ENCODE results near the gene FBXW8. TPM values are rescaled to one million over a fixed set of nuclear protein-coding genes. Genes with fewer than 3 reads are reported as not detected.

FBXW8 gene
- polyA plus RNA-seq, 6 donors from 2014 or later: 7.4 to 15.3 (median 10.9) TPM

DNA sequence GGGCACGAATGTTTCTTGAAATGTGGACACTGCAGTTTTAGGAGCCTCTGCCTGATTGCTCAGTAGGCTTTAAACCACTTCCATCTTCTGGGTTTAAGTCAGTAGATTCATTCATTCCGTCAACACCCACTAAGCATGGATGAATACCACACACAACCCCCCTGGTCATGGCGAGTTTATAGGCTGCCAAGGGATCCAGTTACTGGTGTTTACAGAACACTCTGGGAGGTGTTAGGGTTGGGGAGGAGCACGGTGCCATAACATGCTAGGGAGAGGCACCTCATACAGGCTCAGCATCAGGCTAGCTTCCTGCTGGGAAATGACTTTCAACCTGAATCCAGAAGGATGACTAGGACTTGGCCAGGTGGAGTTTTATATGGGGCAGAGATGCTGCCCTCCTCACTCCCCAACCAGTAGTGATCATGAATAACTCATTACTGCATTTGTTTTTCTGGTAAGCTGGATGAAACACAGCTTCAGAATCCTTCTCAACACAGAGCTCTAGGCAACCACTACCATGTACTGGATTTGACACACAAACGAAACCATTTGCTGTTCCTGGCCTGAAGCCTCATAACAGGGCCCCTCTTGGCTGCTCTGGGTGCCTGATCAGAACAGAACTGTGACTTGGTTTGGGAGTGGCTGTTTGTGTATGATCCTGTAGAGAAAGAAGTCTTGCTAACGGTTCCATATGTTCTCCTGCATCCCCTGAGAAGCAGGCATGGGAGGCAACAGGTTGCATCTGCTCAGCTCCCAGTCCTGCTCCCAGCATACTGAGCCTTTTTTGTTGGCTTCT is 47.9 kb downstream of the FBXW8 start:
- Mint-ChIP-seq H3K4me3 (no peak overlapping the region), H3K27me3 (no peaks in the 10 kb centered on the region), H3K36me3 (peaks cover 0 to 3% of the 10 kb centered on the region in 2 donors), H3K4me1 (peaks cover 18 to 44% (median 25%) of the 10 kb centered on the region in 3 donors), H3K27ac (peak overlapping the region in 1 of 6 donors; percentile 42), H3K9me3 (no peaks in the 10 kb centered on the region)
- DNase-seq (no peak), ATAC-seq (ENCODE audit: low read depth in 2 of 2) (no peak)

DNA sequence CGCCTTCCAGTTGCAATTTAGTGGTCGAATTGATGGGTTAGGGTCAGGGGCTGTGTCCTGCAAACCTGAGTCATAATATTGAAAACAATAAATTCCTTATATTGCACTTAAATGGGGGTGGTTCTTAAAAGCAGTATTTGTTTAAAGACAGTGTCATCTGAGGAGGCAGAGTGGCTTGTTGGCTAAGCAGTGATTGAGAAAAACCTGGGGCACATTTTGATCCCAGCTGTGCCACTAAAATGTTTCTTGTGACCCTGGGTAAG is 48.4 kb downstream of the FBXW8 start:
- DNase-seq (no peak), ATAC-seq (ENCODE audit: low read depth in 2 of 2) (no peak)
- Mint-ChIP-seq H3K36me3 (peaks cover 0 to 3% of the 10 kb centered on the region in 2 donors), H3K4me1 (peaks cover 18 to 44% (median 25%) of the 10 kb centered on the region in 3 donors), H3K27me3 (no peaks in the 10 kb centered on the region), H3K27ac (peak overlapping the region in 3 of 6 donors; percentile 21 to 49 (median 42)), H3K9me3 (no peaks in the 10 kb centered on the region), H3K4me3 (no peak overlapping the region)

DNA sequence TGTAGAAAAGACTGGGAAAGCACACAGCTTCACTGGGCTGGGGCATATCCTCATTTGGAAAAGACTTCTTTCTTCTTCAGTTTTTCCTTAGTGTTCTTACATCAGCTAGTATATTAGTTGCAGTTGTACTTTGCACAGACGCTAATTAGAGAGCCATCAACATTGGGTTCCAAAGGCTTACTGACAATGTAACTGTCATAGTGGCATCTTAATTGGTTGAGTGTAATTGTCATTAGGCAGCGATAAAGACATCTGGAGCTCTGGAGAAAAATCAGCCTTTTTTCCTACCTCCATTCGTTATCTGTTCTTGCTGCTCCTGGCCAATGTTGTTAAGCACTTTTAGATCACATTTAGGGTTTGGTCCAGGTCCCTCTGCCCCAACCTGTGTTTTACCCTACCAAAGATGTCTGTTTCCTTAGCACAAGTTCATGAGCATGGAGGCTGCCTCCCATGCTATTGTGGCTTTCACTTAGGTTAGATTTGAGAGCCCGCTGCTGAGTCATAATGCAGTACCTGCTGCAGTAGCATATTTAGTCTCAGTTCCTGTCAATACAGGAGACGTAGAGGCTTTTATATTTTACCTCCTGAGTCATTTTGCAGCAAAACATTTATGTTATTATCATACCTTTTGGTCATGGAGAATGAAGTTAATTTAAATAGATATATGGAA is 49.2 kb downstream of the FBXW8 start:
- H3K27ac Mint-ChIP-seq: peak overlapping the region in 2 of 6 donors; percentile 74 to 80
- ATAC-seq (ENCODE audit: low read depth in 2 of 2) (no peak), DNase-seq (no peak)
- H3K4me3 Mint-ChIP-seq: no peak overlapping the region
- peaks cover 18 to 38% (median 25%) of the 10 kb centered on the region in 3 donors for H3K4me1 Mint-ChIP-seq
- no peaks in the 10 kb centered on the region for H3K9me3 Mint-ChIP-seq
- peaks cover 3 to 6% of the 10 kb centered on the region in 2 donors for H3K36me3 Mint-ChIP-seq
- no peaks in the 10 kb centered on the region for H3K27me3 Mint-ChIP-seq

DNA sequence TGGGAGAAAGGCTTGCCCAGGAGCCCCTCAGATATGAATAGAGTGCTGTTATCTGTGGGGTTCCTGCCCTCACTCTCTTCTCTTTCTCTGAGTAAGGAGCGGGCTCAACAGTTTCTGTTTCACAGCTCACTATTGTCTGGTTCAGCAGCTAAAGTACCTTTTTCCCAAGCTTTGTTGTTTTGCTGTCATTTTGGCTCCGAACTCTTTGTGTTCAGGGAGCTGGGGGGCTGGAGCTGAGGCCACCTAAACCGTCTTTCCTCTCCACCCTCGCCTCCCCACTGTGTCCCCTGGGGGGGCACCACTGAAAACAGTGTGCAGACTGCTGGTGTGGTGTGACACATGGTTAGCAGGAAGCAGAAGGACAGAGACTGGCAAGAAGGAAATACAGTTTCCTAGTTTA is 51.4 kb downstream of the FBXW8 start:
- H3K4me1 Mint-ChIP-seq: peaks cover 18 to 30% (median 25%) of the 10 kb centered on the region in 3 donors
- peak overlapping the region in 2 of 8 donors; percentile 12 to 76 for H3K4me3 Mint-ChIP-seq
- H3K36me3 Mint-ChIP-seq: peaks cover 8 to 9% of the 10 kb centered on the region in 2 donors
- H3K27ac Mint-ChIP-seq: peak overlapping the region in 4 of 6 donors; percentile 11 to 79 (median 46)
- H3K9me3 Mint-ChIP-seq: no peaks in the 10 kb centered on the region
- DNase-seq (no peak), ATAC-seq (ENCODE audit: low read depth in 2 of 2) (peak in 1 of 2 donors; percentile 35)
- no peaks in the 10 kb centered on the region for H3K27me3 Mint-ChIP-seq

DNA sequence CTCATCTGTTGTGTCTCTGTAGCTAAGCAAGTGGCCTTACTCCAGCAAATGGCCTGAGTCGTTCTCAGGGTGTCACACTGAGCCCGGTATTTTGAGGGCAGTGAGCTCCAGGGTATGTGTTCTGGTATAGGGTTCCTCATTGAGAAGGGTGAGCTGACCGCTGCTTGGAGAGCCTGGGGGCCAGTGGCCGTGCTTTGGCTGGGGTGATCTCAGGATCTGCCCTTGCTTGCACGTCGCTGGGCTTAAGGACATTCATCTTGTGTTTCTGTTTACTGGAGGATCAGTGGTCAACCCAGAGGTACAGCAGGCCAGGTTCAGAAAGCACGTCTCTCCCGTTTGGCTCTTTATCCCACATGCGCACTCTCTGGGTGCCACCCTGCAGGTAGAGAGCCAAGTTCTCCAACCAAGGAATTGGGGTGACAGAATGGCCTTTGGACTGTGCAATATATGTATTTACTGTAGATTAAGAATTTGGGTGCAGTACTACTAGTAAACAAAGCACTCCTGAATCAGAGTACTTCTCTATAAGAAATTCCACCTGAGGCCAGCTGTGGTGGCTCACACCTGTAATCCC is 52.1 kb downstream of the FBXW8 start:
- Mint-ChIP-seq H3K36me3 (peaks cover 9 to 15% of the 10 kb centered on the region in 2 donors), H3K27me3 (no peaks in the 10 kb centered on the region), H3K4me3 (peak overlapping the region in 1 of 8 donors; percentile 50), H3K4me1 (peaks cover 18 to 30% (median 25%) of the 10 kb centered on the region in 3 donors), H3K9me3 (no peaks in the 10 kb centered on the region), H3K27ac (peak overlapping the region in 4 of 6 donors; percentile 2 to 62 (median 40))
- DNase-seq (no peak), ATAC-seq (ENCODE audit: low read depth in 2 of 2) (no peak)

DNA sequence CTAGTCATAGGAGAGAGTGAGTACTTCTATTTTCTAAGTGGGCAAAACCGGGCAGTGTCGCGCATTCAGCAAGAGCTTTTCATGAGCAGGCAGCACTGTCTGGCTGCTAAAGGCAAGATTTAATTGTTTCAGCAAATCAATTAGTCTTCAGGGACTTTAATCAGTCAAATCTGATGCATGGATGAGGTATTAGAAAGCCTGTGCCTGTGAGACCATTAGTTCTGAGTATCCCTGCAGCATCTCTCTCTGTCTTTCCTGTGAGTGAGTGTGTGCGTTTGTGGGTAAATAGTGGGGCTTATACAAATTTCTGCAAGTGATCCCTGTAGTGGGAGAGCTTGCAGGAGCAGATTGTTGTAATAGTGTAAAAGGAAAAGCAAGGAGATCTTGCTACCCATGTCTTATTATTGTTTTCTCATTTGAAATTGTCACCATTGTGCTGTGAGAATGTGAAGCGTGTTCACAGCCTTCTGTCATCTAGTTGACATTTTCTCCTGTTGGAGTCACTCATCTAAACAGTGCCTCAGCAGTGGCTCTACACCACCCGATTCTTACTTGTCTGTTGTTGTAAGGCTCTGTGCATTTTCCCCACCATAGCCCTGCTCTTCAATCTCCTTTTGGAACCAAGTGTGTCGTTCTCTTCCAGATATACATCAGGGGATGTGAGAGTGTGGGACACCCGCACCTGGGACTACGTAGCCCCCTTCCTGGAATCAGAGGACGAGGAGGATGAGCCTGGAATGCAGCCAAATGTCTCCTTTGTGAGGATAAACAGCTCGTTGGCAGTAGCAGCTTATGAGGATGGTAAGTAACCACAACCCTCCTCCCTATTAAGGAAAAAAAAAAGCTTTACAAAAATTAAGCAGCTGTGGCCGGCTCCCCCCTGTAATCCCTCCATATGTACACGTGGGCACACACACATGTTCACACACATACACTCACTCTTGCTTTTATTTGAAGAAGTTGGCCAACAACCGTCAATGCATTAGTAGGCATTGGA is 53.6 kb downstream of the FBXW8 start:
- no peaks in the 10 kb centered on the region for H3K9me3 Mint-ChIP-seq
- H3K27me3 Mint-ChIP-seq: no peaks in the 10 kb centered on the region
- H3K27ac Mint-ChIP-seq: peak overlapping the region in 3 of 6 donors; percentile 45 to 83 (median 56)
- no peak overlapping the region for H3K4me3 Mint-ChIP-seq
- no peak for DNase-seq
- no peak for ATAC-seq (ENCODE audit: low read depth in 2 of 2)
- H3K36me3 Mint-ChIP-seq: peaks cover 6 to 15% of the 10 kb centered on the region in 2 donors
- H3K4me1 Mint-ChIP-seq: peaks cover 18 to 30% (median 25%) of the 10 kb centered on the region in 3 donors

DNA sequence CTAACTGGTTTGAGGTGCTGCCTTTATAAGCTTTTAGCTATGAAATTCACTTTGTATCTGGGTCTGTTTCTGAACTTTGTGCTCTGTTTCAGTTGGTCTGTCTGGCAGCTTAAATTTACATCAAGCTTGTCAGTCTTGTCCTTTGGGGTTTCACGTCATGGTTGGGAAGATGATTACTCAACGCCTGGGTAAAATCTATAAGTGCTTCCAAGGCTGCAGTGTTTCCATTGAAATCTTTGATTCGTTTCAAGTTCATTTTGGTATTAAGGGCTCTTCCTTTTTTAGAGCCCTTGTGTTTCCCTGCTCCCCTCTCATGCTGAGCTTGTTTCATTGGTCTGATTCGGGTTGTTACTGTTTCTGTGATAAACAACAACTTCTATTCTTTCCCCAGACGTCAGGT is 58.2 kb downstream of the FBXW8 start:
- Mint-ChIP-seq H3K27me3 (no peaks in the 10 kb centered on the region), H3K4me3 (no peak overlapping the region), H3K27ac (peak overlapping the region in 1 of 6 donors; percentile 15), H3K4me1 (peaks cover 8 to 15% (median 14%) of the 10 kb centered on the region in 3 donors), H3K36me3 (peaks cover 27 to 34% of the 10 kb centered on the region in 2 donors), H3K9me3 (no peaks in the 10 kb centered on the region)
- DNase-seq (no peak), ATAC-seq (ENCODE audit: low read depth in 2 of 2) (no peak)

DNA sequence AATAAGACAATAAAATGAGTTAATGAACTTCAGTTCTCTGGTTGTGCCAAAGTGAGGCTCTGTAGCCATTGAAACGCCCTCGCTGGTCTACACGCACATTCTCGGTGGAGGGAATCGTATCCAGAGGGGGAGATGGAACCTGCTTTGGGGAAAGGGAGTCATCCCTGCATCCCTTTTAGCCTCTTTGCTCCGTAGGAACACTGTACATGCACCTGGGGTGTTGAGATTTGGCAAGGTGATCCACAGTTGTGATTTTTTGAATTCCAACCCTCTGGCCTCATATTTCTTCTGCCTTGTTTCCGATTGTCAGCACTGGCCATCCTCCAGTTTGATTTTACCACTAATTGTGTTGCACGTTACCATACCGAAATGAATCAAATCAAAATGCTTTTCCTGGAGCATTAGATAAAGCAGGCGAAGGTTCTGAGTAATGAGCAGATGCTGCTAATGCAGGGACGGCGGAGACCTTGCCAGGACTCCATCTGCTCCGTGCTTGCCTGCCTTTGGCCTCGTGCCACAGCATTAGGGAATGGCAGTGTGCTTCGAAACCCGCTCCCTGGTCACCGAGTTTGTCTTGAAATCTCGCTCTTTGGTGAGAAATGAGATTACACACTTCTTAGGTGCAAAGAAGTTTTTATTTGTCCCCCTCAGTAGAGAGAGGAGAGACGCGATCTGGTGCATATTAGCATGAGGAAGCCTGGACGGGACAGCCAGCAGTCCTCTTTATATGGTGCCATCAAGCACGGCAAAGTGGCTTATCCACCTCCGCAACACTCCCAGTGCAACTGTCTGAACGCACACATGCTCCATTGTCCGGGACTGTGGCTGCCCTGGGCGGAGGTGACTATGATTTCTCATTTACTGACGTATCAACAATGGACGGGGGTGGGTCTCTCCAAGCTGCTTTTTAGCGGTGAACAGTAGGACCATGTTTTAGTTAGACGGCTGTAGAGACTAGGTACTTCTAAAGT is 59.1 kb downstream of the FBXW8 start:
- H3K27me3 Mint-ChIP-seq: no peaks in the 10 kb centered on the region
- no peak for ATAC-seq (ENCODE audit: low read depth in 2 of 2)
- no peak for DNase-seq
- H3K4me1 Mint-ChIP-seq: peaks cover 8 to 15% (median 14%) of the 10 kb centered on the region in 3 donors
- H3K9me3 Mint-ChIP-seq: no peaks in the 10 kb centered on the region
- no peak overlapping the region for H3K27ac Mint-ChIP-seq
- peak overlapping the region in 1 of 8 donors; percentile 25 for H3K4me3 Mint-ChIP-seq
- peaks cover 29 to 32% of the 10 kb centered on the region in 2 donors for H3K36me3 Mint-ChIP-seq

DNA sequence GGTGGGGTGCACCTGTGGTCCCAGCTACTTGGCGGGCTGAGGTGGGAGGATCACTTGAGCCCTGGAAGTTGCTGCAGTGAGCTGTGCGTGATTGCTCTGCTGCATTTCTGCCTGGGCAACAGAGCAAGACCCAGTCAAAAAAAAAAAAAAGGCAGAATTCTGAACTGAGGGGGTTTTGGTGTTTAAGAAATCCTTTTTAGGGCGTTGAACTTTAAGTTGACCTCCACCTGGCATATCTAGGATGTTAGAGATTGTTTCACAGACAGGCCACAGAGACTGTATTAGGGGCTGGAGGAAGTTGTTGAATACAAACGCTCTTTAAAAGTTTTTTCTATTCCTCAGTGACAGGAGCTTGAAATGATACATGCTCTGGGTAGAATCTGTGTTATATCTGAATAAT is 60.5 kb downstream of the FBXW8 start:
- ATAC-seq (ENCODE audit: low read depth in 2 of 2) (peak; percentile 56 to 76), DNase-seq (no peak)
- H3K36me3 Mint-ChIP-seq: peaks cover 26 to 30% of the 10 kb centered on the region in 2 donors
- H3K4me3 Mint-ChIP-seq: no peak overlapping the region
- no peaks in the 10 kb centered on the region for H3K27me3 Mint-ChIP-seq
- peak overlapping the region in 2 of 6 donors; percentile 32 to 66 for H3K27ac Mint-ChIP-seq
- no peaks in the 10 kb centered on the region for H3K9me3 Mint-ChIP-seq
- H3K4me1 Mint-ChIP-seq: peaks cover 10 to 15% (median 14%) of the 10 kb centered on the region in 3 donors

DNA sequence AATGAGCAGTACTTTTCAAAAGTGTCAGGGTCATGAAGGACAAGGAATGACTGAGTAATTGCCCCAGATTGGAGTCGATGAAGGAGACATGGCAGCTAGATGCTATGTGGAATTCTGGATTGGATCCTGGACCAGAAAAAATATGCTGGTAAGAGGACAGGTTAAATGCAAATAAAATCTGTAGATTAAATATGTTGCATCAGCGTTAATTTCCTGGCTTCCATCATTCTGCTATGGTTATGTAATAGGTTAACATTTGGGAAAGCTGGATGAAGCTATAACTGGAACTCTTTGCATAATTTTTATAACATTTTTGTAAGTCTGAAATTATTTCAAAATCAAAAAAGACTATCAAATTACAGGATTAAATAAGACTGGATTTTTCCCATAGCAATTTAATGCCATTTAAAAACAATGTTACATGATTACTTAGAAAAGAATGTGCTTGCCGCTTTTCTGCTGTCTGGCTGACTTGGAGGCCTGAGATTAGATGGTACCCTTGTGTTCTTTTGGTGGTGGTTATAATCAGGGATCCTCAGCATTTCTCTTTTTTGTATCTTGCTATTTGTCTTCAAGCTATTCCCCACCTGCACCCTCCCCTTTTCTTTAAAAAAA is 65.1 kb downstream of the FBXW8 start:
- peak overlapping the region in 1 of 6 donors; percentile 39 for H3K27ac Mint-ChIP-seq
- no peaks in the 10 kb centered on the region for H3K27me3 Mint-ChIP-seq
- H3K4me3 Mint-ChIP-seq: no peak overlapping the region
- no peaks in the 10 kb centered on the region for H3K9me3 Mint-ChIP-seq
- ATAC-seq (ENCODE audit: low read depth in 2 of 2): no peak
- no peak for DNase-seq
- H3K36me3 Mint-ChIP-seq: peaks cover 17 to 18% of the 10 kb centered on the region in 2 donors
- H3K4me1 Mint-ChIP-seq: peaks cover 22 to 35% (median 27%) of the 10 kb centered on the region in 3 donors

DNA sequence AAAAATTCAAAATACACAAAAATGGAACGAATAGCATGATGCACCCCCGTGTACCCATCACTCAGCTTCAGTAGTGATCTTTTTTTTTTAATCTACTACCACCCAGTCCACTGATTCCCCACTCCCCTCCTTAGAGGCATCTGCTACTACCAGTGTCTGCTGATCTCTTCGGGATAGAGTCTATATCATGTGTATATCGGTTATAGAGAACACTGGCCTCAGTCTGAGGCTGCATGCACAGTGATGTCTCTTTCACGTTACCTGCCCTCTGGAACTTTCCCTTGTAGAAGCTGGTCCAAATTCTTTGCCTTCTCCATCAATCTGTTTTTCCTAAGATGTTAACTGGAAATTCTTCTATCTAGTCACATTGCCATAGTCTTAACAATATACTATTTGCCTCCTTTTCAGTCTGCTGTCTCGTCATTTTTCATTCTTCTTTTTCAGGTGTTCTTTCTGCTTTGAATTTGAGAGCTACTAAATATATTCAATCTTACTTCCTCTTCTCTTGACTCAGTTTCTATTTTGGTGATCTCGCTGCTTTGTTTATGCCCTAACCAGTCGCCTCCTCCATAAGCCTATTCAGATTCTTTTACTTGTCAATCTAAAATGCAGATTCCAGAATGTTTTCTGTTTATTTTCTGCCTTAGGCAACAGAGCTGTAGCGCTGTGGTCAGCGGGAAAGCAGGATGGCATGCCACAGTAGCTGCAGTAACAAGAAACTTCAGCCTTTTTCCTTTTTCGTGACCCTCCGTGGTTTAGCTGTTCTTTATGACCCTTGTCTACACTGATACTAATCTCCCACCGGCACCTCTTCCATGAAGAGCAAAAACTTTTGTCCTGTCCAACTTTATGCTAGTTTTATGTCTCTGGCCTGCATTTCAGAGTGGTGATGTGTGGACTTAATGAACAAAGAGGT is 67.0 kb downstream of the FBXW8 start:
- Mint-ChIP-seq H3K27me3 (no peaks in the 10 kb centered on the region), H3K36me3 (peaks cover 12 to 16% of the 10 kb centered on the region in 2 donors), H3K4me3 (peak overlapping the region in 7 of 8 donors; percentile 51 to 83 (median 76)), H3K4me1 (peaks cover 15 to 29% (median 17%) of the 10 kb centered on the region in 3 donors), H3K27ac (peak overlapping the region in 5 of 6 donors; percentile 15 to 88 (median 45)), H3K9me3 (no peaks in the 10 kb centered on the region)
- no peak for ATAC-seq (ENCODE audit: low read depth in 2 of 2)
- DNase-seq: no peak

All from naive B cell (primary cell).